HEK293 (cell line): Measurements from ENCODE around the gene TWF2.

ENCODE experiments used
- CTCF ChIA-PET: fragments of 350-600 bp; formaldehyde crosslinking; extraction: SDS; loops from one replicate; lab custom pipeline; 2021; ENCODE audit warnings: antibody characterized with exemption; lab: Yijun Ruan, JAX
- POLR2A ChIA-PET: fragments of 300-600 bp; formaldehyde crosslinking; extraction: SDS; loops from one replicate; lab custom pipeline; 2020; ENCODE audit warnings: antibody characterized with exemption, inconsistent platforms; lab: Yijun Ruan, JAX
- H3K27ac ChIP-seq: fragments of 200-500 bp; sonication (Bioruptor generic); 2 replicates; pipeline ENCODE4 v1.5.1; 2014; ENCODE audit warnings: low read depth, low read length, control low read depth, inconsistent platforms; ENCODE audit errors: extremely low read depth
- H3K36me3 ChIP-seq, 2 experiments: fragments of 200-500 bp in 1 of 2; sonication (Bioruptor generic) in 1 of 2; 1 replicate in 1 of 2; 2 replicates in 1 of 2; pipeline ENCODE4 v1.5.1; 2014 to 2017; ENCODE audit warnings: inconsistent platforms in 2 of 2, low read length in 2 of 2; ENCODE audit not compliant: control insufficient read depth in 2 of 2, insufficient read depth in 1 of 2
- H3K4me1 ChIP-seq: fragments of 200-500 bp; sonication (Bioruptor generic); 2 replicates; pipeline ENCODE4 v1.5.1; 2014; ENCODE audit warnings: mild to moderate bottlenecking, low read length, inconsistent platforms; ENCODE audit not compliant: control insufficient read depth, insufficient read depth
- H3K4me3 ChIP-seq: 2 replicates; pipeline ENCODE4 v1.5.1; 2011; ENCODE audit warnings: low read depth, mild to moderate bottlenecking, control low read depth, low read length, moderate library complexity
- H3K9me3 ChIP-seq: fragments of 200-500 bp; sonication (Bioruptor generic); 2 replicates; pipeline ENCODE4 v1.5.1; 2014; ENCODE audit warnings: low read depth, low read length, inconsistent platforms; ENCODE audit not compliant: control insufficient read depth, insufficient read depth
- GLIS2 ChIP-seq: fragments of 450-650 bp; formaldehyde crosslinking; IDR thresholded peaks from 2 replicates; pipeline ENCODE4 v1.5.1; 2016; ENCODE audit warnings: missing biosample characterization, missing genetic modification characterization
- PRDM2 ChIP-seq: fragments of 450-650 bp; formaldehyde crosslinking; IDR thresholded peaks from 2 replicates; pipeline ENCODE4 v1.5.1; 2016; ENCODE audit warnings: missing biosample characterization, missing genetic modification characterization, borderline replicate concordance
- ZFHX2 ChIP-seq: fragments of 450-650 bp; formaldehyde crosslinking; conservative IDR thresholded peaks from 2 replicates; pipeline ENCODE4 v1.5.1; 2016; ENCODE audit warnings: missing biosample characterization, missing genetic modification characterization
- ZFP37 ChIP-seq: fragments of 450-650 bp; formaldehyde crosslinking; IDR thresholded peaks from 2 replicates; pipeline ENCODE4 v1.5.1; 2016; ENCODE audit warnings: missing biosample characterization, missing genetic modification characterization
- ZNF140 ChIP-seq: fragments of 450-650 bp; formaldehyde crosslinking; IDR thresholded peaks from 2 replicates; pipeline ENCODE4 v1.5.1; 2016; ENCODE audit warnings: missing biosample characterization, missing genetic modification characterization
- ZNF157 ChIP-seq: fragments of 450-650 bp; formaldehyde crosslinking; IDR thresholded peaks from 2 replicates; pipeline ENCODE4 v1.5.1; 2016; ENCODE audit warnings: missing biosample characterization, missing genetic modification characterization
- ZNF19 ChIP-seq: fragments of 450-650 bp; formaldehyde crosslinking; IDR thresholded peaks from 2 replicates; pipeline ENCODE4; 2016; ENCODE audit warnings: missing biosample characterization, missing genetic modification characterization, low read depth
- ZNF335 ChIP-seq: fragments of 450-650 bp; formaldehyde crosslinking; conservative IDR thresholded peaks from 2 replicates; pipeline ENCODE4 v1.5.1; 2016; ENCODE audit warnings: missing biosample characterization, missing genetic modification characterization
- ZNF473 ChIP-seq: fragments of 450-650 bp; formaldehyde crosslinking; IDR thresholded peaks from 2 replicates; pipeline ENCODE4 v1.5.1; 2017; ENCODE audit warnings: missing biosample characterization, missing genetic modification characterization
- ZNF488 ChIP-seq: fragments of 450-650 bp; formaldehyde crosslinking; IDR thresholded peaks from 2 replicates; pipeline ENCODE4 v1.5.1; 2016; ENCODE audit warnings: missing biosample characterization, missing genetic modification characterization
- ZNF658 ChIP-seq: fragments of 450-650 bp; formaldehyde crosslinking; IDR thresholded peaks from 2 replicates; pipeline ENCODE4; 2016; ENCODE audit warnings: missing biosample characterization, missing genetic modification characterization
- ZNF707 ChIP-seq: fragments of 450-650 bp; formaldehyde crosslinking; IDR thresholded peaks from 2 replicates; pipeline ENCODE4 v1.5.1; 2016; ENCODE audit warnings: missing biosample characterization, missing genetic modification characterization
- ZNF792 ChIP-seq: fragments of 450-650 bp; formaldehyde crosslinking; IDR thresholded peaks from 2 replicates; pipeline ENCODE4 v1.5.1; 2016; ENCODE audit warnings: missing biosample characterization, missing genetic modification characterization
- TF ChIP-seq, protein P1 (sequence below): fragments of 450-650 bp; formaldehyde crosslinking; IDR thresholded peaks from 2 replicates; pipeline ENCODE4 v1.5.1; 2016; ENCODE audit warnings: missing biosample characterization, missing genetic modification characterization
- TF ChIP-seq, protein P2 (sequence below): fragments of 450-650 bp; formaldehyde crosslinking; IDR thresholded peaks from 2 replicates; pipeline ENCODE4 v1.5.1; 2016; ENCODE audit warnings: missing biosample characterization, missing genetic modification characterization

TWF2 gene

GRCh38 chr3:52234516-52235447 lies 4.2 kb downstream of the TWF2 start (continued):
- TF ChIP-seq, protein P1, sequence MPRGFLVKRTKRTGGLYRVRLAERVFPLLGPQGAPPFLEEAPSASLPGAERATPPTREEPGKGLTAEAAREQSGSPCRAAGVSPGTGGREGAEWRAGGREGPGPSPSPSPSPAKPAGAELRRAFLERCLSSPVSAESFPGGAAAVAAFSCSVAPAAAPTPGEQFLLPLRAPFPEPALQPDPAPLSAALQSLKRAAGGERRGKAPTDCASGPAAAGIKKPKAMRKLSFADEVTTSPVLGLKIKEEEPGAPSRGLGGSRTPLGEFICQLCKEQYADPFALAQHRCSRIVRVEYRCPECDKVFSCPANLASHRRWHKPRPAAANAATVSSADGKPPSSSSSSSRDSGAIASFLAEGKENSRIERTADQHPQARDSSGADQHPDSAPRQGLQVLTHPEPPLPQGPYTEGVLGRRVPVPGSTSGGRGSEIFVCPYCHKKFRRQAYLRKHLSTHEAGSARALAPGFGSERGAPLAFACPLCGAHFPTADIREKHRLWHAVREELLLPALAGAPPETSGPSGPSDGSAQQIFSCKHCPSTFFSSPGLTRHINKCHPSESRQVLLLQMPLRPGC (tag by site-specific recombination): no peak

DNA sequence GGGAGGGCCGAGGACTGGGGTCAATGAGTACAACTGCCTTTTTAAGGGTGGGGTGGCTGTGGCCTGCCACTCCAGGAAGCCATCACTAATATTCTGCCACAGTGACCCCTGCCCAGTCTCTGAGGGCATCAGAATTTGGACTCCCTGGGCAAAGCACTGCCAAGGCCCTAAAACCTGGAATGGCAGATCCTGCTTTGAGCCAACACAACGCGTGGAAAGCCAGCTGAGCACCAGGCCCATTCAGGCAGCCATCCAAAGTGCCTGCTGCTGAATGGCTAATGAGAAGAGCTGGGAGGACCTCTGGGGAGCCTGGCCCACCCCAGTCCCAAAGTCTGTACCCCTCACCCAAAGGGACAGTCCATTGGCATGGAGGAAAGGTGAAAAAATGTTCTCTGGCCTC lies 5.0 kb downstream of the TWF2 start:
- no peaks in the 10 kb centered on the region for H3K4me1 ChIP-seq
- POLR2A ChIA-PET: interaction anchor here (0.7 kb wide), 1 partner anchor 55 kb away, joined by 5 read pairs; no protein-coding TSS in a partner anchor
- H3K36me3 ChIP-seq: peaks cover 0 to 40% of the 10 kb centered on the region in 2 experiments; a peak in 1 of 3 replicates
- no peaks in the 10 kb centered on the region for H3K9me3 ChIP-seq
- H3K4me3 ChIP-seq: no peak overlapping the region
- CTCF ChIA-PET: interaction anchor here (0.6 to 3.0 kb wide), 3 partner anchors 14 to 140 kb away, joined by 3 to 23 read pairs (median 11); no protein-coding TSS in a partner anchor
- H3K27ac ChIP-seq: no peak overlapping the region
- TF ChIP-seq ZNF335 (tag by site-specific recombination): peak; percentile 28; the same call in 1 of the 2 replicates
- no peak for TF ChIP-seq ZNF792 (tag by site-specific recombination)

- POLR2A ChIA-PET: interaction anchor here (0.7 kb wide), 1 partner anchor 55 kb away, joined by 5 read pairs; no protein-coding TSS in a partner anchor
- Histone ChIP-seq H3K27ac (no peak overlapping the region), H3K36me3 (peaks cover 0 to 44% of the 10 kb centered on the region in 2 experiments; a peak in 1 of 3 replicates)
These were observed 5.8 kb downstream of the TWF2 start for GRCh38 chr3:52233108-52233591.

More at GRCh38 chr3:52233108-52233591, 5.8 kb downstream of the TWF2 start:
- TF ChIP-seq ZFP37 (tag by site-specific recombination): no peak
- TF ChIP-seq ZFHX2 (tag by site-specific recombination): no peak
- TF ChIP-seq ZNF658 (tag by site-specific recombination): no peak
- TF ChIP-seq, protein P2, sequence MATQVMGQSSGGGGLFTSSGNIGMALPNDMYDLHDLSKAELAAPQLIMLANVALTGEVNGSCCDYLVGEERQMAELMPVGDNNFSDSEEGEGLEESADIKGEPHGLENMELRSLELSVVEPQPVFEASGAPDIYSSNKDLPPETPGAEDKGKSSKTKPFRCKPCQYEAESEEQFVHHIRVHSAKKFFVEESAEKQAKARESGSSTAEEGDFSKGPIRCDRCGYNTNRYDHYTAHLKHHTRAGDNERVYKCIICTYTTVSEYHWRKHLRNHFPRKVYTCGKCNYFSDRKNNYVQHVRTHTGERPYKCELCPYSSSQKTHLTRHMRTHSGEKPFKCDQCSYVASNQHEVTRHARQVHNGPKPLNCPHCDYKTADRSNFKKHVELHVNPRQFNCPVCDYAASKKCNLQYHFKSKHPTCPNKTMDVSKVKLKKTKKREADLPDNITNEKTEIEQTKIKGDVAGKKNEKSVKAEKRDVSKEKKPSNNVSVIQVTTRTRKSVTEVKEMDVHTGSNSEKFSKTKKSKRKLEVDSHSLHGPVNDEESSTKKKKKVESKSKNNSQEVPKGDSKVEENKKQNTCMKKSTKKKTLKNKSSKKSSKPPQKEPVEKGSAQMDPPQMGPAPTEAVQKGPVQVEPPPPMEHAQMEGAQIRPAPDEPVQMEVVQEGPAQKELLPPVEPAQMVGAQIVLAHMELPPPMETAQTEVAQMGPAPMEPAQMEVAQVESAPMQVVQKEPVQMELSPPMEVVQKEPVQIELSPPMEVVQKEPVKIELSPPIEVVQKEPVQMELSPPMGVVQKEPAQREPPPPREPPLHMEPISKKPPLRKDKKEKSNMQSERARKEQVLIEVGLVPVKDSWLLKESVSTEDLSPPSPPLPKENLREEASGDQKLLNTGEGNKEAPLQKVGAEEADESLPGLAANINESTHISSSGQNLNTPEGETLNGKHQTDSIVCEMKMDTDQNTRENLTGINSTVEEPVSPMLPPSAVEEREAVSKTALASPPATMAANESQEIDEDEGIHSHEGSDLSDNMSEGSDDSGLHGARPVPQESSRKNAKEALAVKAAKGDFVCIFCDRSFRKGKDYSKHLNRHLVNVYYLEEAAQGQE: no peak
- no peak for TF ChIP-seq ZNF157 (tag by site-specific recombination)
- no peak for TF ChIP-seq ZNF488 (tag by site-specific recombination)
- no peak for TF ChIP-seq ZNF473 (tag by site-specific recombination)
- TF ChIP-seq ZNF707 (tag by site-specific recombination): no peak
- TF ChIP-seq PRDM2: no peak
- no peak for TF ChIP-seq GLIS2
- TF ChIP-seq ZNF140 (tag by site-specific recombination): no peak
- TF ChIP-seq ZNF19 (tag by site-specific recombination): no peak
- no peaks in the 10 kb centered on the region for H3K4me1 ChIP-seq
- H3K4me3 ChIP-seq: no peak overlapping the region
- H3K9me3 ChIP-seq: no peaks in the 10 kb centered on the region
- CTCF ChIA-PET: interaction anchor here (0.7 to 3.4 kb wide), 5 partner anchors 13 to 1569 kb away, joined by 3 to 44 read pairs (median 19); no protein-coding TSS in a partner anchor
